Transverse colon (tissue), 4 donors: ENCODE measurements around the gene CTTN. TPM values are rescaled to one million over a fixed set of nuclear protein-coding genes. Genes with fewer than 3 reads are reported as not detected.

Experiments
- DNase-seq: peaks from one replicate; pipeline ENCODE4 v3.0.0-alpha.2; 2019
- H3K27ac ChIP-seq, 4 donors: fragments of 200-600 bp; sonication (generic); 2 replicates each; pipeline ENCODE4 v1.5.1; 2016 to 2018; ENCODE audit warnings: inconsistent platforms in 4 of 4
- H3K27me3 ChIP-seq: fragments of 200-600 bp; sonication (generic); 2 replicates; pipeline ENCODE4 v1.5.1; 2017; ENCODE audit warnings: inconsistent platforms
- H3K36me3 ChIP-seq, 4 donors: fragments of 200-600 bp; sonication (generic); 2 replicates each; pipeline ENCODE4 v1.5.1; 2017 to 2019; ENCODE audit warnings: inconsistent platforms in 4 of 4
- H3K4me1 ChIP-seq, 4 donors: fragments of 200-600 bp; sonication (generic); 2 replicates each; pipeline ENCODE4 v1.5.1; 2017 to 2020; ENCODE audit warnings: inconsistent platforms in 4 of 4
- H3K4me3 ChIP-seq, 4 donors: fragments of 200-600 bp; sonication (generic); 1 replicate in 1 of 4; 2 replicates in 3 of 4; pipeline versions ENCODE4 v1.5.1 to v1.6.1; 2017 to 2019; ENCODE audit warnings: inconsistent platforms in 4 of 4
- H3K9me3 ChIP-seq, 2 donors: fragments of 200-600 bp; sonication (generic); 2 replicates each; pipeline ENCODE4 v1.5.1; 2017 to 2019; ENCODE audit warnings: inconsistent platforms in 2 of 2
- EP300 ChIP-seq: sonication (generic); formaldehyde crosslinking; IDR thresholded peaks from one replicate; pipeline ENCODE4 v1.6.1; 2017; ENCODE audit warnings: antibody characterized with exemption, low read depth
- POLR2A ChIP-seq: fragments of 450-650 bp; IDR thresholded peaks from one replicate; pipeline ENCODE4 v1.6.1; 2016; ENCODE audit warnings: antibody characterized with exemption, mild to moderate bottlenecking, moderate library complexity
- POLR2AphosphoS5 ChIP-seq, 3 donors: sonication (generic); formaldehyde crosslinking; IDR thresholded peaks; one replicate each; pipeline ENCODE4 v1.6.1; 2016; ENCODE audit warnings: antibody characterized with exemption in 3 of 3
- WGBS, 2 donors: methylation state at CpG; one replicate each; pipeline ENCODE4 v1.1.5; 2018; ENCODE audit warnings: low coverage in 1 of 2; 5-methylcytosine and 5-hydroxymethylcytosine counted together
- in situ Hi-C, 4 donors: fragments of 200-750 bp; cut with MboI; loops; one replicate each; pipeline versions ENCODE4 v1.15.0 to v1.15.1; 2017; ENCODE audit warnings: low sequenced_read_pairs in 3 of 4, low pct_ligation_motif_present in 1 of 4, low pct_unique_long_range_greater_than_20kb in 1 of 4
- intact Hi-C: fragments of 100-400 bp; cut with DNase I; formaldehyde crosslinking; loops from one replicate; pipeline ENCODE4 v1.15.1; 2023; ENCODE audit warnings: low total_unique reads
- total RNA-seq, 4 donors: library from RNA; depleted of rRNA; stranded (reverse); fragments of >200 nt; gene quantifications; one replicate each; pipeline ENCODE4 v1.1.0, GENCODE V29; 2016
- TF ChIP-seq, protein P1 (sequence below), 5 experiments: fragments of 200-600 bp in 3 of 5; fragments of 450-650 bp in 2 of 5; sonication (generic) in 3 of 5; IDR thresholded peaks; 1 replicate in 2 of 5; 2 replicates in 3 of 5; pipeline ENCODE4 v1.5.1; 2016 to 2017; ENCODE audit warnings: antibody characterized with exemption in 5 of 5, inconsistent platforms in 3 of 5, mild to moderate bottlenecking in 2 of 5, moderate library complexity in 1 of 5

CTTN gene
- total RNA-seq, 4 donors from 2014 or later, result 203 to 449 (median 365) TPM

DNA sequence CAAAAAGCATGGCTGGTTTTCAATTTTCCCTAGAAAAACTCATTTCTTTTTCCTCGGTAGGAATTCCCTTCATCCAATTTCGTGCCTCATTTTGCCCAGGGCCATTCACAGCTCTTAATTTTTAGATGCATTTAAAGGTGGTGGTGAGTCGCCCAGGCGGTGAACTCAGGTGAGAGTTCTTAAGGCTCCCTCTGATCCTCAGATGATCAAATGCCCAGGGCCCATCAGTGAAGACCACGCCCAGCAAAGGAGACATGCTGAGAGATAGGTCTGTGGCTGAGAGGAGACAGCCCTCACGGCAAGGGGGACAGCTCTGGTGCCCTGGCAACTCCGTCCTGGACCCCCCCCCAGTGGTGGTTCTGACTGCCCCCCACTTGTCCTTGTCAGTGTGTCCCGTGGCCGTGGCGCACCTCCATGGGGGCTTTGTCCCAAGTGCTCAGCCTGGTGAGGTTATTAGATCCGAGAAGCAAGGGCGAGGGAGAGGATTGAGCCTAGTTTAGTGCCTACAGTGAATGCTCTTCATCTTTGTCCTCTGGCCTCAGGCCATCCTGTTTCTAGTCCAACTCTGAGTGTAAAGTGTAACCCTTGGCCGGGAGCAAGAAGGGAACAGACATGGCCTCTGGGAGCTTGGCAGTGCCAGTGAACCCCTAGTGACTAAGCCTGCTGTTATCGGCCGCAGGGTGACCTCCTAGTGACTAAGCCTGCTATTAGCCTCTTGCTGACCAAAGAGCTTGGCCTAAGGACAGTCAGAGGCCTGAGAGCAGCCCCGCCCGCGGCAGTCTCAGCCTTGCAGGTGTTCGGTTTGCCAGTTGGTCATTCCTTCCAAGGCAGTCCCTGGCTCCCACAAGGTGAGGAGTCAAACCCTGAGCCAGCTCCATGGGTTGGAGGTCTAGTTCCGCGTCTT is 83.5 kb downstream of the CTTN start:
- Histone ChIP-seq H3K4me1 (peaks cover 0 to 3% (median 0%) of the 10 kb centered on the region in 4 donors), H3K4me3 (no peak overlapping the region), H3K9me3 (no peaks in the 10 kb centered on the region), H3K27me3 (no peaks in the 10 kb centered on the region), H3K36me3 (no peaks in the 10 kb centered on the region), H3K27ac (no peak overlapping the region)
- in situ Hi-C loops, result no loop called here
- TF ChIP-seq, protein P1, sequence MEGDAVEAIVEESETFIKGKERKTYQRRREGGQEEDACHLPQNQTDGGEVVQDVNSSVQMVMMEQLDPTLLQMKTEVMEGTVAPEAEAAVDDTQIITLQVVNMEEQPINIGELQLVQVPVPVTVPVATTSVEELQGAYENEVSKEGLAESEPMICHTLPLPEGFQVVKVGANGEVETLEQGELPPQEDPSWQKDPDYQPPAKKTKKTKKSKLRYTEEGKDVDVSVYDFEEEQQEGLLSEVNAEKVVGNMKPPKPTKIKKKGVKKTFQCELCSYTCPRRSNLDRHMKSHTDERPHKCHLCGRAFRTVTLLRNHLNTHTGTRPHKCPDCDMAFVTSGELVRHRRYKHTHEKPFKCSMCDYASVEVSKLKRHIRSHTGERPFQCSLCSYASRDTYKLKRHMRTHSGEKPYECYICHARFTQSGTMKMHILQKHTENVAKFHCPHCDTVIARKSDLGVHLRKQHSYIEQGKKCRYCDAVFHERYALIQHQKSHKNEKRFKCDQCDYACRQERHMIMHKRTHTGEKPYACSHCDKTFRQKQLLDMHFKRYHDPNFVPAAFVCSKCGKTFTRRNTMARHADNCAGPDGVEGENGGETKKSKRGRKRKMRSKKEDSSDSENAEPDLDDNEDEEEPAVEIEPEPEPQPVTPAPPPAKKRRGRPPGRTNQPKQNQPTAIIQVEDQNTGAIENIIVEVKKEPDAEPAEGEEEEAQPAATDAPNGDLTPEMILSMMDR (IDR thresholded peaks at IDR 0.05), result no peak
- TF ChIP-seq POLR2AphosphoS5 (IDR thresholded peaks at IDR 0.05) (no peak), EP300 (no peak), POLR2A (no peak)
- WGBS, 2 donors, result 84 to 89% methylated on average over 5 to 21 of the region's 21 CpGs
- intact Hi-C loops, result no loop called here
- peak; percentile 34 for DNase-seq

DNA sequence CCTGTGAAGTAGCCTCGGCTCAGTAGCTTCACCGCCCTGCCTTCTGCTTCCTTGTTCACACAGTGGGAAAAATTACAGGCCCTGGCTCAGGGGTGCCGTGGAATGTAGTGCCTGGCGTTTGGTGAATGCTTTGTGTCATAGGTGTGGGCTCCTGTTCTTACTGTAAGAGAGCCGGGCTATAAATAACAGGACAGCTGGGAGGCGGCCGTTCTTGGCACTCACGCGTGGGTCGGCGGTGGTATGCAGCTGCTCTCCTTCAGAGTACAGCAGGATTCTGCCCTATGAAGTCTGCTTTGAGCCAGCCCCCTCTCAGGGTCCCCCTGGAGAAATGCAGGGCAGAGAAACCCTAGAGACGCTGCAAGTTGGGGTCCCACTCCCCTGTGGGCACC is 84.2 kb downstream of the CTTN start:
- intact Hi-C loops, result no loop called here
- WGBS, 2 donors, result 74% methylated on average over 12 of the region's 12 CpGs; no CpG with 5 or more reads in 1 of the 2 donors
- H3K36me3 ChIP-seq, result no peaks in the 10 kb centered on the region
- H3K4me3 ChIP-seq, result no peak overlapping the region
- H3K27ac ChIP-seq, result no peak overlapping the region
- H3K4me1 ChIP-seq, result peaks cover 0 to 3% (median 0%) of the 10 kb centered on the region in 4 donors
- H3K27me3 ChIP-seq, result no peaks in the 10 kb centered on the region
- in situ Hi-C loops, result no loop called here
- no peaks in the 10 kb centered on the region for H3K9me3 ChIP-seq
- DNase-seq, result no peak
- TF ChIP-seq POLR2AphosphoS5 (IDR thresholded peaks at IDR 0.05) (no peak), POLR2A (no peak), EP300 (no peak)
- TF ChIP-seq, protein P1 (IDR thresholded peaks at IDR 0.05), result no peak

DNA sequence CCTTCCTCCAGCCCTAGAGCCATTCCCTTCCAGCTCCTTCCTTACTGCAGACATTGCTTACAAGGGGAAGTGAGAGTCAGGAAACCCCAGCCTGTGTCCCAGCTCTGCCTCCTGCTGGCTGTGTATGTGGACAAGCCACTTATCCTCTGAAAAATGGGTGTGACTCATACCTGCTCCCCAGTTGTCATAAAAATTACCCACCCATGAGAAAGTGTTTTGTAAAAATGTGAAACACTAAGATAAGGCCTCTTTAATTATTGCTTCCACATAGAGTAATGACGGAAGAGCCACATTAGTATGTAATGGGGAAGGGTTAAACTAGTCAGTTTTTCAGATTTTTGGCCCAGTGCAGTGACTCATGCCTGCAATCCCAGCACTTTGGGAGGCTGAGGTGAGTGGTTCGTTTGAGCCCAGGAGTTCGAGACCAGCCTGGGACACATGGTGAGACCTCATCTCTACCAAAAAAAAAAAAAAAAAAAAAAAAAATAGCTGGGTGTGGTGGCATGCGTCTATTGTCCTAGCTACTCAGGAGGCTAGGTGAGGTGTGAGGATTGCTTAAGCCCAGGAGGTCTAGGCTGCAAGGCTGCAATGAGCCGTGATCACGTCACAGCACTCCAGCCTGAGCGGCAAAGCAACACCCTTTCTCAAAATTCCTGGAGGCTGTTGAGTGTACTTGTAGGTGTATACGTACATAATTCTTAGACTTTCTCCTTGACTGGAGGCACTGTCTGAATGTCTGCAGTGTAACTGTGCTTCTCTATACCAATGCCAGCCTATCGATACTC is 84.9 kb downstream of the CTTN start:
- intact Hi-C loops (no loop called here), in situ Hi-C loops (no loop called here)
- Histone ChIP-seq H3K9me3 (no peaks in the 10 kb centered on the region), H3K4me3 (no peak overlapping the region), H3K27me3 (no peaks in the 10 kb centered on the region), H3K4me1 (peaks cover 0 to 3% (median 0%) of the 10 kb centered on the region in 4 donors), H3K27ac (no peak overlapping the region), H3K36me3 (no peaks in the 10 kb centered on the region)
- 77 to 84% methylated on average over 6 to 9 of the region's 9 CpGs for WGBS, 2 donors
- DNase-seq, result peak; percentile 28
- TF ChIP-seq POLR2AphosphoS5 (IDR thresholded peaks at IDR 0.05), result no peak
- TF ChIP-seq, protein P1 (IDR thresholded peaks at IDR 0.05), result peak in 1 of 5 experiments; percentile 17

DNA sequence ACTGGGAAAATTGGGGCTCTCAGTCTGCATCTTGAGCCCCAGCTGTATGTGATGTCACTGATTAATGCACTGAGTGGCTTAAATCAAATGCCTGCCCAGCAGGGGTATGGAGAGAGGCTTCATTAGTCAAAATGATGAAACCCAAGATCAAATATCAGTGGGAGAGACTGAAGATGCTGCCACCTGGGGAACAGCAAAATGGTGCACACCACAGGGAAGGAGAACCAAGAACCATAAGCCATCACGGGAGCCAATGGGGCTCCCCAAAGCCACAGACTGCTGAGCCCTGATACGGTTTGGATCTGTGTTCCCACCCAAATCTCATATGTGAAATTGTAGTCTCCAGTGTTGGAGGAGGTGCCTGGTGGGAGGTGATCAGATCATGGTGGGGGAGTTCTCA is 85.6 kb downstream of the CTTN start:
- no peaks in the 10 kb centered on the region for H3K9me3 ChIP-seq
- H3K4me3 ChIP-seq, result no peak overlapping the region
- no peak overlapping the region for H3K27ac ChIP-seq
- in situ Hi-C loops (no loop called here), intact Hi-C loops (no loop called here)
- no peaks in the 10 kb centered on the region for H3K27me3 ChIP-seq
- peaks cover 0 to 3% (median 0%) of the 10 kb centered on the region in 4 donors for H3K4me1 ChIP-seq
- H3K36me3 ChIP-seq, result no peaks in the 10 kb centered on the region
- TF ChIP-seq EP300, result no peak
- TF ChIP-seq POLR2A, result no peak
- TF ChIP-seq, protein P1 (IDR thresholded peaks at IDR 0.05), result no peak
- TF ChIP-seq POLR2AphosphoS5 (IDR thresholded peaks at IDR 0.05), result no peak
- DNase-seq, result no peak
- 80 to 87% methylated on average over 1 to 2 of the region's 2 CpGs for WGBS, 2 donors
